Stimulated activated CD8-positive, alpha-beta memory T cell treated with anti-CD3 and anti-CD28 coated beads, Interleukin-4, amount 100 ng/mL, for 4 hours (primary cell): Measurements from ENCODE around the gene MRPS18C.
"Not testable (repeated sequence)": the region's sequence is repeated elsewhere in the genome, so short reads cannot be mapped to it uniquely, and the experiment has no call there.

ENCODE experiments used
- DNase-seq, 2 donors: peaks; one replicate each; pipeline ENCODE4 v3.0.0-alpha.2; 2020; ENCODE audit warnings: low read depth in 2 of 2, low spot score in 1 of 2

MRPS18C gene

DNA sequence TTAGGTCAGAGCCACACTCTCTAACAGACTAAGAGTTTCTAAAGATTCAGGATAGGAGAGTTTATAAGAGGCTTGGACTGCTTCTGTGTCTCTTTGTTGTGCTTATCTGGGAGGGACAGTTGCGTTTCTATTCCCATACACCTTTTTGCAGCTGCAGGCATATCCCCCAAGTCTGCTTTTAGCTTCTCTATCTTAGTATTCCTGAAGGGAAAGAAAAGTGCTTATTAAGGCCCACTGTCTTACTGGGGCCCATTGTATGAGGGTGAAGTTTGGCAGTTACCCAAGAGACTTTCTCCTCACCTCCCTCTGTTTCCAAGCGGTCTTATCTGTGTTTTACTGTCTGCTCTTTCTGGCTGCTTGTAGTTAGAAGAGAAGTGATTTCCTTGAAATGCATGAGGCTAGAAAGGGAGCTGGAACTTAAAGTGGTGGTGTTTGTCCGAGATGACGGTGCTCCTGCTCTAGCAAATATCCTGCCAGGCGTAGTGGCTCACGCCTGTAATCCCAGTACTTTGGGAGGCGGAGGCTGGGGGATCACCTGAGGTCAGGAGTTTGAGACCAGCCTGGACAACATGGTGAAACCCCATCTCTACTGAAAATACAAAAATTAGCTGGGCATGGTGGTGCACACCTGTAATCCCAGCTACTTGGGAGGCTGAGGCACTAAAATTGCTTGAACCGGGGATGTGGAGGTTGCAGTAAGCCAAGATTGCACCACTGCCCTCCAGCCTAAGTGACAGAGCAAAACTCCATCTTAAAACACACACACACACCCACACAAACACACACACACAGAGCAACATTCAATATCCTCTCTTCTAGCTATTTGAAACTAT lies 40.4 kb downstream of the MRPS18C start:
- not testable (repeated sequence) for DNase-seq

DNA sequence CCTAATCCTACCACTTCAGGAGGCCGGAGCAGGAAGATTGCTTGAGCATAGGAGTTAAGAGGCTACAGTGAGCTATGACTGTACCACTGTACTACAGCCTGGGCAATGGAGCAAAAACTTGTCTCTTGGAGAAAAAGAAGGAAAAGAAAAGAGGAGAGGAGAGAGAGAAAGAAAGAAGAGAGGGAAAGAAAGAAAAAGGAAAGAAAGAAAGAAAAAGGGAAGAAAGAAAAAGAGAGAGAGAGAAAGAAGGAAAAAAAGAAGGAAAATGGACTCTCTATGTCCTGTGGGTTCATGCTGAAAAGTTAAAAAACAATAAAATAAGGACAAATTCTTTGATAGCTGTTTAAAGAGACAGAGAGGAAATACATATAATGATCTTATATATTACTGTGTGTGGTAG lies 42.3 kb downstream of the MRPS18C start:
- no peak for DNase-seq

DNA sequence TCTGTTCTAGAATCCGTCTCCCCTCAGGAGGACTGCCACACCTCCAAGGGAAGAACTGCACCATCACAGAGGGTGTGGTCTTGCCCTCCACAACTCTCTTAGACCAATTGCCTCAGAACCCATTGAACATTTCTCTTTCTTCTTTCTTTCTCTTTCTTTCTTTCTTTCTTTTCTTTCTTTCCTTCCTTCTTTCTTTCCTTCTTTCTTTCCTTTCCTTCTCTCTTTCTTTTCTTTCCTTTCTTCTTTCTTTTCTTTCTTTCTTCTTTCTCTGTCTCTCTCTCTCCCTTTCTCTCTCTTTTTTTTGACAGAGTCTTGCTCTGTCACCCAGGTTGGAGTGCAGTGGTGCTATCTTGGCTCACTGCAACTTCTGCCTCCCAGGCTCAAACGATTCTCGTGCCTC lies 45.8 kb downstream of the MRPS18C start:
- DNase-seq: not testable (repeated sequence)

DNA sequence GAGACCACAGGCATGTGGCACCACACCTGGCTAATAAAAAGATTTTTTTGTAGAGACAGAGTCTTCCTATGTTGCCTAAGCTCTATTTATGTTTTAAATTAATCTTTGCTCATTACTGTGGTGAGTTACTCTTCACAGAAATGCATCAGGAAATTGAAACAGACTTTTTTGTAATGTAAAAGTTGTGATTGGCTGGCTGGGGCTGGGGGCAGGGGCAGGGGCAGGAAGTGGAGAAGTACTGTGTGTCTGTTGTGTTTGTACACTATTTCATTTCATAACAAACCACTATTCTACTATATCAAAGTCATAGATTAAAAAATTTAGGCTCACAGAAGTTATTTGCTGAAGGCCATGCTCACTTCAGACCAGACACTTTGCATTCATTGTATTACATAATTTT lies 48.1 kb downstream of the MRPS18C start:
- DNase-seq: no peak

- no peak for DNase-seq
Measured at GRCh38 chr4:83504503-83504902, 48.6 kb downstream of the MRPS18C start.

DNA sequence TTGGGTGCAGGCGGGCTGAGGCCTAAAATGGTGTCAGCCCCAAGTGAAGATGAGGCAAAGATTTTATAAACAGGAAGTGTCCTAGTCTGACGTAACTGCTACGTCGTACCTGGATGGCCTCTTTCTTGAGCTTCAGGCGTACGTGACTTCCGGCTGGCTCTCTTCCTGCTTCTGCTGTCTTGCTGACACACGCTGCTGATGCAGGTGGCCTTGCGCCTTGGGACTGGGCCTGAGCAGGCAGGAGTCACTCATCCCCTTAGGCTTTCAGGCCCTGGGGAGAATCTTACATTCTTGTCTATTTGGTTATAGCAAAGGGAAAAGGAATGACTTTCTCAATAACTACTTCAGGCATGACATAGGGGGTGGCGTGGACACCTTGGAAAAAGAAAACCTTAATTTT lies 49.1 kb downstream of the MRPS18C start:
- no peak for DNase-seq

DNA sequence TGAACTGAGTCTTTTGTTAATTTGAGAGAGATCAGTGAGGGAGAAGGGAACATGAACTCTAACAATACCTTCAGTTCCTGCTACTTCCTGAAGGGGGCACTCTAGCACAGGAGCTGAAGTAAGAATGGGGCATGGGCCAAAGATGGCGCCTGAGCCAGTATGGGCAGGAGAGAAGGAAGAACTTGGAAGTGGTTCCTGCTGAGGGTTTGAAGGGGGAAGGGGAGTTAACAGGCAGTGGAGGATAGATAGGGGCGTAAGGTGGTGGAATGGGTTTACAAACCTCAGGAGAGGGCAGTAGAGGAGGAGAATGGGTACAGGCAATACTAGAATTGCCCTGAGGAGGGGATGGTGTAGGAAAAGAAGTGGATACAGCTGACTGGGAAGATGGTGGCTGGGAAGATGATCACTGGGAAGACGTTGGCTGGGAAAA lies 53.3 kb downstream of the MRPS18C start:
- peak; percentile 8 to 22 for DNase-seq

DNA sequence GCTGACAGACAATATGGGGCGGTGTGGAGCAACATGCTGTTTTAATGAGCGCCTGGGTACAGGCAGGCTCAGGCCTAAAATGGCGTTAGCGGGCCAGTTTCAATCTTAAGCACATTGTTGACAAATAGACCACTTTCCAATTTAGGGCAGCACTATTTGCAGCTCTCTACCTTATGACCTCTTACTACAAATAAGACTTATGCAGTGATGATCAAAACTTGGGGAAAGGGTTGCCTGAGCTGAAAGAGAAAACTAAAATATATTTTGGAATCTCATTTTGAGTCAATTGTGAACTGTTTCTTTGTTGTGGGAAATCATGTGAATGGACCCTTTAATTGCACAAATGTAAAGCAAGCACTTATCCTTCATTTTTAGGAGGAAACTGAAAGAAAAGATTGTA lies 54.6 kb downstream of the MRPS18C start:
- DNase-seq: no peak
